ENCODE data around the gene HK3.

The HK3 gene

GRCh38 chr5:176865964-176866363 is 33.2 kb downstream of the HK3 start:
- DNase-seq: no peak

GRCh38 chr5:176864755-176865154 is 34.4 kb downstream of the HK3 start:
- DNase-seq: no peak

- no peak for DNase-seq
These were observed 35.4 kb downstream of the HK3 start for GRCh38 chr5:176863765-176864098.

GRCh38 chr5:176863041-176863764 is 35.9 kb downstream of the HK3 start:
- no peak for DNase-seq

GRCh38 chr5:176862330-176862995 is 36.7 kb downstream of the HK3 start:
- no peak for DNase-seq

- DNase-seq: no peak
These were observed 37.9 kb downstream of the HK3 start for GRCh38 chr5:176861276-176861675.

GRCh38 chr5:176860381-176860780 is 38.8 kb downstream of the HK3 start:
- no peak for DNase-seq

- no peak for DNase-seq
These were observed 39.2 kb downstream of the HK3 start for GRCh38 chr5:176859916-176860315.

- DNase-seq: no peak
These were observed 41.3 kb downstream of the HK3 start for GRCh38 chr5:176857894-176858273.

- DNase-seq: no peak
These were observed 41.8 kb downstream of the HK3 start for GRCh38 chr5:176857216-176857893.

GRCh38 chr5:176856746-176857145 is 42.4 kb downstream of the HK3 start:
- DNase-seq: no peak

- no peak for DNase-seq
These were observed 43.5 kb downstream of the HK3 start for GRCh38 chr5:176855598-176855997.

GRCh38 chr5:176854164-176854563 is 45.0 kb downstream of the HK3 start:
- no peak for DNase-seq

GRCh38 chr5:176853151-176853778 is 45.9 kb downstream of the HK3 start:
- no peak for DNase-seq

- DNase-seq: no peak
These were observed 47.1 kb downstream of the HK3 start for GRCh38 chr5:176851871-176852658.

GRCh38 chr5:176851380-176851779 is 47.8 kb downstream of the HK3 start:
- no peak for DNase-seq

GRCh38 chr5:176850371-176851245 is 48.5 kb downstream of the HK3 start:
- DNase-seq: no peak

- no peak for DNase-seq
These were observed 49.4 kb downstream of the HK3 start for GRCh38 chr5:176849611-176850227.

- DNase-seq: no peak
These were observed 50.5 kb downstream of the HK3 start for GRCh38 chr5:176848651-176849050.

- DNase-seq: no peak
These were observed 51.3 kb downstream of the HK3 start for GRCh38 chr5:176847726-176848290.

GRCh38 chr5:176847148-176847547 is 52.0 kb downstream of the HK3 start:
- no peak for DNase-seq

Measured in MV-4-11 (cell line).